COLO668 (cell line): ENCODE results near the gene NOC4L.
"Not testable (repeated sequence)": the region's sequence is repeated elsewhere in the genome, so short reads cannot be mapped to it uniquely, and the experiment has no call there.

Experiments
- DNase-seq: peaks from one replicate; lab custom pipeline; 2025; ENCODE audit not compliant: unreplicated experiment; lab: John Stamatoyannopoulos, UW

NOC4L gene

DNA sequence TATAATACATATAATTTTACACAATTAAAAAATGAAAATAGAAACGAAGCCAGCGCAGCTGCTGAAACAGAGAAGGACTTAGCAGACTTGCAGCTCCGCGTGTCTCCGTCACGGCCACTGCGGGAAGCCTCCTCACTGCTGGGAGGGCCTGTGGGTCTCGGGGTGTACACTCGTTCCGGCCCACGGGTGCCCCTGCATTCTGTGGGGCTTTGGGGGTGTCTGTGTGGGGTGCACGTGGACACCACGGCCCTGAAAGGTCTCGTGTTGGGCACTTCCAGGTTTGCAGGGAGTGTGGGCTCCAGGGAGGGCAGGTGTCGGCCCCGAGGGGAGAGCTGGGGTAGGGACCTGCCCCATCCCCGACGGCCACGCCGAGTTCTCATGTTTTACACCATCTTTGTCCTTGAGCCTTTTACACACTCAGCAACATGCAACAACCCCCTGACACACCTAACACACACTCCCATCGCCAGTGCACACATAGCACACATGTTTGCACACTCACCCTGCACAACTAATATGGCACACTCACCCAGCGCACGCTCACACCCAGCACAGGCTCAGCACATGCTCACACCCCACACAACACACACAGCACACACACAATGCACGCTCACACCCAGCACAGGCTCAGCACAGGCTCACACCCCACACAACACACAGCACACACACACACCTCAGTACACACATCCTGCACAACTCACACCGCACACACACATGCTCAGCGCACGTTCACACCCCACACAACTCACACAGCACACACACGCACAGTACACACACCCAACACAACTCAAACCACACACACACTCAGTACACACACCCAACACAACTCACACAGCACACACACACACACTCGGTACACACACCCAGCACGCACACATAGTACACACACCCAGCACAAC, 36.6 kb downstream of the NOC4L start:
- no peak for DNase-seq

DNA sequence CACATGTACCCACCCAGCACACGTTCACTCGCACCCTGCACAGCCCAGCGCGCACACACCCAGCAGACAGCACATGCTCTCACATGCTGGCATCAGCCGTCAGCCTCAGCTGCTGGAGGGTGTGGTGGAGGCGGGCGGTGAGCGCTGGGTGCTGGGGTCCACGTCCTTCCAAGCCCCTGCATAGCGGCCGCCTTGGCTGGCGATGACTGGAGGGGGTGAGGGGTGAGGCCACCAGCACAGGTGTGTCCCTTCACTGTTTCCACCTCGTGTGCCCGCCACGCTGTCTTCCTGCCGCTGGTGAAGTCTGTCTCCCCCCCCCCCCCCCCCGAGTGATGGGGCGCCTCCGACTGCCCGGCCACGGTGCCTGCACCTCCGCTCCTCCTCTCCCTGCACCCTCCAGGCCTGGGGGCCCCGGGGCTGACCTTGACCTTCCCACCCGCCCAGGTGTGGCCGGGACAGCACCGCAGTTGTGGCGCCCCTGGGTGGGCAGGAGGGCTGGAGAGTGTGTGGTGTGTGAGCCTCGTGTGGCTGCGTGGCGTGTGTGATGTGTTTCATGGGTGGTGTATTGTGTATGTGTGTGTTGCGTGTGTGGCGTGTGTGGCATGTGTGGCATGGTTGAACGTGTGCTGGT, 37.4 kb downstream of the NOC4L start:
- DNase-seq = no peak

DNA sequence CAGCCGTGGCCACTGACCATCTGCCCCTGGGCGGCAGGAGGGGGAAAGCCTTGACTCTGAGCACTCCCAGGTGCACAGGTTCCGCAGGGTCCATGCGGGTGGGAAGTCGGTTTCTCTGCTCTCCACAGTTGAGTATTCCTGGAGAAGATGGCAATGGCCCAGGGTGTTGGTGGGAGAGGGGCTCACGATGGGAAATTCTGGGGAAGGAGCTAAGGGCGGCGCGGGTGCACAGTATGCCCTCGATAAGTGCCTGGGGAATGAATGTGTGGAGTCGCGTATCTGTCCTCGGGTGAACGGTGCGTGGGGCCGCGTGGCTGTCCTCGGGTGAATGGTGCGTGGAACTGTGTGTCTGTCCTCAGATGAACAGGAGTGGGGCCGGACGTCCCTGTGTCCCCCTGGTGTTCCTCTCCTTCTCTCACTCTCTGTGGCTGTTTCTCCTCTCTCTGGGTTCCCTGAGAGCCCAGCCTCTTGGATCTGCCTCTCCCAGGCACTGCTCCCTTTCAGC, 38.0 kb downstream of the NOC4L start:
- no peak for DNase-seq

DNA sequence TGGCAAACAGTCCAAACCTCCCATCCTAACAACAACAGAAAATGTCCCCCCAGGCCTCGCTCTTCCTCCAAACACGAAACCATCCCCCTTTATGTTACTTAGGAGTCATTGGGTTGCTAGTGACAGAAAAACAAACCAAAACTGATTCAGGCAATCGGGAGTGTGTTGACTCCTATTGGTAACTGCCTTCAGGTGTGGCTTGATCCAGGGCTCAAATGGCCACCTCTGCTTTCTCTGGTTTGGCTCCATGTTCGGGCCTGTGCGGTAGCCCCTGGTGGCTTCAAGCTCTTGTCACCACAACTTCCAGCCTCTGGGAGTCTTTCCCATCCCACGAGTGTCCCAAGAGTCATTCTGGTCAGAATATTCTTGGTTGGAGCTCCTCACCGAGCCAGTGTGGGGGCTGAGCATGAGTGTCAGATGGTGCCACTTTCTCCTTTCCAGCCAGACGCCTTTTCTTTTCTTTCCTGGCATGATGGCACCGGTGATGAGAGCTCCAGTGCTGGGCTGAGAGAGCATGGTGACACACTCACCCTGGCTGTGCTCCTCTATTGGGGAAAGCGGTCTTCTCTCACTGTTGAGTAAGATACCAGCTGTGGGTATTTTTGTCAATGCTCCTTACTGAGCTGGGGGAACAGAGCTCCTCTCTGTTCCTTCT, 38.6 kb downstream of the NOC4L start:
- no peak for DNase-seq

DNA sequence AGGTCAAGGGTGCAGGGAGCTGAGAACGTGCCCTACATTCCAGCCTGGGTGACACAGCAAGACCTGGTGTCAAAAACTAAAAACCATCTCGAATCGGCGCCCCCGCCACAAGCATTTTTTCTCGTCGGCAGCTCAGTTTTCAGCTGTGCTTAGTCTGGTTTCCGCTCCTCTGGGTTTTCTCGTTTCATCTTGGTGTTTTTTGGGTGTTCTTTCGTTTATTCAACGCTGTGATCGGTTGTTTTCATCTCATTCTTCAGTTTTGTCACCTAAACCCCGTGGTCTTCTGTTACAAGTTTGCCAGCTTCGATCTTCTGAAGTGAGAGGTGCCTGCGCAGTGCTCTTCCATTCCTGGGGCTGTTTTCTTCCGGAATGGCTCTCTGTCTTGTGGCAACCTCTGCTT, 41.4 kb downstream of the NOC4L start:
- no peak for DNase-seq

DNA sequence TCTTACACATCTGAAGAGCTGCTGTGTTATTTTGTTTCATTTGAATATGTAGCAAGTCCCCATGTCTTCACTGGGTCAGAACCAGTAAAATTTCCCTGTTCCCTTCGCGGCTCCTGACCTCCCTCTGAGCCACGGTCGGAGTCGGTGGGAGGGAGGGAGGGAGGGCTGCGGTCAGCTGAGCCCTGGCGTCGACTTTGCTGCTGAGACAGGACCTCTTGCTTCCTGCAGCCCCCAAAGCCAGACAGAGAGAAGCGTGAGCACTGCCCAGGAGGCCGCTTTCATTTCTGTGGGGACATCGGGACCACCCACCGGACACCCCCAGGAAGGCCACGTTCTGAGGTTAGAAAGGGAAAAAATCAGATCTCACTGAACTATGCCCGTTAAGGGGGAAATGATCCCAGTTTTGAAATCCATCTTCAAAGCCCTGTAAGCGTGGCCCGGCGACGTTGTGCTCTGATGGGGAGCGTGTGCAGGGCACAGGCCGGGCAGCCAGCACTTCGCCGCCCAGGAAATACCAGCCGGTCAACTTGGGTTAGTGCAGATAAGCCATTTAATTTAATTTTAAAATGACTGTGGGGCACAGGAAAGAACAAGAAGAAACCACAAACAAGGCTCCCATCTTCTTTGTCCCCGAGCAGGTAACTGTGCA, 42.1 kb downstream of the NOC4L start:
- DNase-seq = no peak

DNA sequence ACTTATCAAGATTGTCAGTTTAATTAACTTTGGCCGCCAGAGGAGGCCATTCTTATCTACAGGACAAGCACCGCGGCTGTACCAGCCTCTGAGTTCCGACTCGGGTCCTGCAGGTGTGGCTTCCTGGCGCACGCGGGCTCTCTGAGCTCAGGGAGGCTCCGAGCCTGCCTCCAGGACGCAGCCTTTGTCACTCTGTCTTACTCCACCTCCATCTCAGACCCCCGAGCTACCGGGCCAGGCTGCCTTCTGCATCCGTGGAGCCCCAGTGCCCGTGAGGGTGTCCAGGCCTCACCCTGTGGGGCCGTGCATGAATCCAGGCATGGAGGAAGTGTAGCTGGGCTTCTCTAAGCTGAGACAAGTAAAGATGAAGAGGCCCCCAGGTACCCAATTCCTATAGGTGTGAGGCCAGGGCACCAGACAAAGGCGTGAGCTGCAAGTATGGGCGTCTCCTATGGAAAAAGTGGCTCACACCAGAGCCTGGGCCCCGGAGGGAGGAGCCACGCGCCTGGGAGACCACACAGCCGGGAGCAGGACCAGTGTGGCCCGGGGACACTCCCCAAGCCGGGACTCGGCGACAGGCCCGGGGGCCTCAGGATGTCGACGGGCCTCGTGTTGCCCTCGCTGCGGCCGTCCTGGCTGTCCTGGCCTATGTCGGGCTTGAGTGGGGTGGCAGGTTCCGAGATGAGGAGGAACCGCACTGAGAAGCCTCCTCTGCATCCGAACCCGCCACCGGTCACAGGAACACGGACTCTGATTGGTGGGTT, 42.8 kb downstream of the NOC4L start:
- no peak for DNase-seq

DNA sequence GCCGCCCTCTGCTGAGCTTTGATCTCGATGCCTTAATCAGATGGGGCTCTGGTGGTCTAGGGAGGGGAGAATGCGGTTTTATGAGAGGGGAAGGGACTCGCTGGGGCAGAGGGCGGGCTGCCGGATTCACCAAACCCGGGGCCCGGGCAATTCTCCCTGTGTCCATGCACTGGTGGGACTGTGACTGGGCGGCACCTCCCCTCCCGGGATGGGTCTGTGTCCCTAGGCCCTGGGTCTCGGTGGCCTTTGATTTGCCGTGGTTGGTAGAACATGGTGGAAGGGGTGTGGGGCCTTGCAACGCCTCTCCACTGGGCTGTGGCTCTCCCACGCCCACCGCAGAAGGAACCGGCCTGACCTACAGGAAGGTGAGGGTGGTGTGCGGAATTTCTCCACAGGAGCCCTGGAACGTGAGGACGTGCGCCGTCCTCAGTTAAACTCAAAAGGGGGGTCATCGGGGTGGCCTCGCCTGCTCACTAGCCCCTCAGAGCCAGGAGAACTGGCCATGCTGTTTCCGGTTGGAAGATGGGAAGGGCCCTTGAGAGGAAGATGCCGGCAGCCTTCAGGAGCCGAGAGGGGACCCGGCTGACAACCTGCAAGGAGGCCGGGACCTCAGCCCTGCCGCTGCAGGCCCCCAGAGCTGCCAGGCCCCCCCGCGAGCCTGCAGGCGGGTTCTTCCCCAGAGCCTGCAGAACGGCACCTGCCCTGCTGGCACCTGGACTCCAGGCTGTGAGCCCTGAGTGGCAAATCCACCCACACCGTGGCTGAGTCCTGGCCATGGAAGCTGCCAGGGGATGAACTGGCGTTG, 43.6 kb downstream of the NOC4L start:
- DNase-seq = no peak

DNA sequence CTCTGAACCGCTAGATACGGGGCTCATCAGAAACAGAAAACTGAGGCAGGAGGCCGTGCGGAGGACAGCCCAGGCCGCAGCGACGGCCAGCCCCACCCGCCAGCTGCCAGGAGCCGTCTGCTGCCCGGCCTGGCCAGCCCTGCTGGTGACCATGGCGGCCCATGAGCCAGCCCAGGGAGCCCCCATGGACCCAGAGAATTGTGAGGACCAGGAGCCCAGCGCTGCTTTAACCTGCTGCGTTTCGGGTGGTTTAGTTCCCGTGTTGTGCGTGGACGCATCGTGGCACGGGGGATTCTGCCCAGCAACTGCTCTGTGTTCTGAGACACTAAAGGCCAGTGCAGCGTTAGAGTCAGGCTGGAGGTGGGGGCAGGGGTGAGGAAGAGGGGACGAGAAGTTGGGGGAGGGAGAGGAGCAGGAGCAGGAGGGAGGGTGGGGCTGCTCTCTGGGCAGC, 44.2 kb downstream of the NOC4L start:
- no peak for DNase-seq

DNA sequence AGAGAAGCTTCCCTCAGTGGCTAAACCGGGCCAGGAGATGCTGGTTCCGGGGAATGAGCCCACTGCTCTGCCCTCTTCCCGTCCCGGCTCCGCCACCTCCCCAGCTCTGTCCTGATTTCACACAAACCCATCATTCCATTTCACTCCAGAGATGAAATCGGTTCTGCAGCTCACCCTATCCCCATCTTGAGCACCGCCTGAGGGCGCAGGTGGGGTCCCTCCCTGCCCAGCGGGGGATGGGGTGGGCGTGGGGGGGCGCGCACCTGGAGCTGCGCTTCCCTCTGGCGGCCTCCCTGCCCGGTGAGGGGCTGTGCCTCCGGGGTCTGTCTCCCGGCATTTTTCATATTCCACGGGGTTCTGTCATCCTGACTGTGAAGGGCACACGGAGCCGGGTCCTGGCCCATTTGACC, 44.7 kb downstream of the NOC4L start:
- DNase-seq = no peak

DNA sequence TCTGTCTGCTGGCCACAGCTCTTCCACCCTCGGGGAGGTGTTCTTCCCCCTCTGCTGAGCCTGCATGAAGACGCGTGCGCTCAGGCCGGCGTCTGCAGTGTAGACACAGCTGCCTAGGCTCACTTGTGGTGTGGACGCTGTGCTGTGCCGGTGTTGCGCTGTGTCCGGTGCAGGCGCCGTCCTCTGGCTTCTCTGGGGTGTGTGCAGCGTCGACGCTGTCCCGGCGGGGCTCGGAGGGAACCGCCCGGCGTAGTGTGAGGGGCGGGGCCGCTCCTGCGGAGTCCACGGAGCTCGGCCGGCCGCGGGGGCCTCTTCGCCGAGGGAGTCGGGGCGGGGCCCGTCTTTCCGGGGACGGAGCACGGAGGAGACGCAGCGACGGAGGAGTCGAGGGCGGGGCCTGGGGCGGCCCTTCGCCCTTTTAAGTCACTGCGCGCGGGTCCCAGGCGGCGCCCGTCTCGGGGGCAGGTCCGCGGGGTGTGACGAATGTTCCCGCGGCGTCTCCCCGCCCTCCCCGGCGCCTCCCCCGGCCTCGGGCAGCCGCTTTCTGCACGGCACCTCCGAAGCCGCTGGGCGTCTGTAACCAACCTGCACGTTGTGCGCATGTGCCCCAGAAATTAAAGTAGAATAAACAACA, 45.2 kb downstream of the NOC4L start:
- DNase-seq = peak; percentile 51

DNA sequence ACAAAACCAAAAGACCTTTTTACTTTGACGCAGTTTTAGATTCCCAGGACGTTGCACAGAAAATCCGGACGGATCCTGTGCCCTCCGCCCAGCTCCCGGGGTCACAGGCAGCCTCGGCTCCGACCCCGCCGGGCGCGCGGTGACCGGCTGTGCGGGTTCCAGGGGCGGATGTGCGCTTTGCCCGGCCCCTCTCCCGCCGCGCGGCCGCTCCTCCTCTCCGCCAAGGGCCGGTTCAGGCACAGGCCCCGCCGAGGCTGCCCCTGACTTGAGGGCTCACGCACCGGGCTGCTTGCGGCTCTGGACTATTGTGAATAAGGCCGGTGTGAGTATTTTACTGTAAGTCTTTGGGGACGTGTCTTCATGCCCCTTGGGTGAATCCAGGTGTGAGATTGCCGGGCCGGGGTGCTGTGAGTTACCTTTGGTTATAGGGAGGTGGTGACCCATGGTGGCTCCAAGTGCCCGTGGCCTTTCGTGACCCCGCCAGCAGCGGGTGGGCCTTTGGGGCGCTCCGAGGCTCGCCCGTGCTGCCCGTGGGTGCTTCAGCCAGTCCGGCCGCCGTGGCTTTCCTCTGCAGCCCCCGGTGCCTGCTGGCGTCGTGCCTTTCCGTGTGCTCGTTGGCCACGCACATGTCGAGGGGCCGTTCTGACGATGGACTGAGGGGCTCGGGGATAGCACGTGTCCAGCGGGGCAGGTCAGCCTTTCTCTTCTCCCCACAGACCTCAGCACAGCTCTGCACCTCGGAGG, 45.9 kb downstream of the NOC4L start:
- peak; percentile 30 for DNase-seq

DNA sequence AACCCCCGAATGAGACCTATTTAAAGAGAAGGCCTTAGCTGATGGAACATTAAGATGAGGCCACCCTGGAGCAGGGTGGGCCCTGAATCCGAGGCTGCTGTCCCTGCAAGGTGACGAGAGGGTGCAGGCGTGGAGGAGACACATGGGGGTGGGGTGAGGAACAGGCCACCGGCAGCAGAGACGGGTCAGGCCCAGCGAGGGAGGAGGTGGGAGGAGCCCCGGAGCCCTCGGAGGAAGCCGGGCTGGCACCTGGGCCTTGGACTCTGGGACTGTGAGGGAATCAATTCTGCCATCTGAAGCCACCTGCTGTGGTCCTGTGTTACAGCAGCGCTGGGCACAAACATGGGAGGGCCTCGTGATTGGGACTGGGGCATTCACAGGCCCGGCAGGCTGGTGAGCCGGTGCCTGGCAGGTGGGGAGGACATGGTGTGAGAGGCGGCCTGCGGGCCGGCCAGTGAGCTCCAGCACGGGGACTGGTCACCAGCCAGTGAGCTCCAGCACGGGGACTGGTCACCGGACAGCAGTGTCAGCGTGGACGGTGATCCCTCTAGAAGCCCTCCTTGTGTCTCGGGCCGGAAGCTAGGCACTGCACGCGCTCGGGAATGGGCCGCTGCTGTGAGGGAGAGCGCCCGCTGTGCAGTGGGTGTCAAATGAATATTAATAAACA, 46.7 kb downstream of the NOC4L start:
- DNase-seq = no peak

DNA sequence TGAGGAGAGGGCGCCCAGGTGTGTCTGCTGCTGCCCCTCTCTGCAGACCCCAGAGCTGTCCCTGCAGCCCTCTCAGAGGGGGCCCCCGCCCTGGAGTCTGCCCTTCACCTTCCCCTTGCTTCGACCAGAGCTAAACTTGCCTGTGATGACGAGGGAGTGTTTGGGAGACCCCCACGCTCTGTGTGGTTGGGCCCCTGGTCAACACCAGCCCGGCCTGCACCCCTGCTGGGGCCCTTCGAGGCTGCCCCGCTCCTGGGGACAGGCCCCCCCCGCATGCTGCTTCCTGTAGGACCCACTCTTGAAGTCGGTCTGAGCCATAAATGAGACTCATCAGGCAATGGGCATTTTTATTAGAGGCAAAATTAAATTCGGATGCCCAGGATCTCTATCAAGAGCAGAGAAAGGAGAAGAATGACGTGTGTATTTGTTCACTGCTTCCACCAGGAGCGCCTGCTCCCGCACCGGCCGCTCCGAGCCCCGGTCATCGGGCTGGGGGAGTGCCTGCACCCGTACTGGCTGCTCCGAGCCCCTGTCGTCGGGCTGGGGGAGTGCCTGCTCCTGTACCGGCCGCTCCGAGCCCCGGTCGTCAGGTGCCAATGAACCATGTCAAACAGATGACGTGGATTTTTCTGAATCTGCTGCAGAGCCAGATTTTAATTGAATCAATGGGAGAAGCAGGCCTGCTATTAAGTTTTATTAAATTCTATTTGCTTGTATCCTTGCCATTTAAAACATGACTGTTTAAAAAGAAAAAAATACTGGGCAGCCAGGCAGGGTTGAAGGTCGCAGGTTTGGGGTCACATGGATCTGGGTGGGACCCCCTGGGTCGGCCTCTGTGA, 47.7 kb downstream of the NOC4L start:
- no peak for DNase-seq

DNA sequence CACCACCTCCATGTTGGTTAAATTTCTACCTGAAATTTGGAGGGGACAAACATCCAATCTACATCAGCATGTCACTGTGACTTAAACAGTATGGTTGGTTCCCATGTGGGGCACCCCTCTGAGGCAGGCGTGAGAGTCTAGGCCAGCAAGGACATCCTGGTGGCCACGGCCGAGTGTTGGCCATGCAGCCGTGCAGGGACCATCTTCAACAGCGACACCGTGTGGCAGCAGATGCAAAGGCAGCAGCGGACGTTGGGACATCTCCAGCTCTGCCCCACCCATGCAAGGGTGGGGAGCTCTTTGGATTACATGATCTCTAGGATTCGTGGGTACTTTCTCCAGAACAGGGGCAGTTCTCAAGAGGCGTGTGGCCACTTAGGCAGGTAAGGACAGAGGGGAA, 49.8 kb downstream of the NOC4L start:
- peak; percentile 4 for DNase-seq

DNA sequence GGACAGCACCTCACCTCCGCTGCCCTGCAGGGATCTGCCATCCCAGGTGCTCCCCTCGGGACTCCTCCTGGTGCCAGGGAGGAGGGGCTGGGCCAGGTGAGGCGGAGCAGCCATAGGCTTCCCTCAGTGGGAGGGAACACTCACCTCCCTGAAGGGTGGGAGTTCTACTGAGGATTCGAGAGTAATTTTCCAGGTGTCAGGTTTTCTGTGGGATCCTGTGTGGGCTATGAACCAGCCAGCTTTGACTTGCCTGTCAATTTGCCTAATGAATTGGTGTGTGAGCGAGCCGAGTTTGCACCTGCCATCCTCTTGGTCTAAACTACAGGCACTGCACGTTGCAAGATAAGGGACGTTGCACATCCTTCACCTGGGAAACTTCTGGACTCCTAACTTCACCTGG, 50.3 kb downstream of the NOC4L start:
- no peak for DNase-seq

DNA sequence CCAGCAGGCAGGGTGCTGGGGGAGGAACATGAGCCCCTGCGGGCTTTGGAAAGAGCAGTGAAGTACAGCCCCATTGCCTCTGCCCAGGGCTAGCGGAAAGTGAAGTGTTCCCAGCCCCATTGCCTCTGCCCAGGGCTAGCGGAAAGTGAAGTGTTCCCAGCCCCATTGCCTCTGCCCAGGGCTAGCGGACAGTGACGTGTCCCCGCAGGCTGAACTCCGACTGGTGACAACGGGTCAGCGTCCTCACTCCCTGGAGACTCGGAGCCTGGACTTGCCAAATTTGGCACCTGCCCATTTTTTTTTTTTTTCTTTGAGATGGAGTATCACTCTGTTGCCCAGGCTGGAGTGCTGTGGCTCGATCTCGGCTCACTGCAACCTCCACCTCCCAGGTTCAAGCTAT, 51.0 kb downstream of the NOC4L start:
- DNase-seq = not testable (repeated sequence)
